Testis (tissue), 2 donors: Measurements from ENCODE around the gene HSD17B14.

Experiments used
- POLR2A ChIP-seq: fragments of 450-650 bp; IDR thresholded peaks from one replicate; pipeline ENCODE4 v1.6.1; 2017; ENCODE audit warnings: antibody characterized with exemption, mild to moderate bottlenecking, moderate library complexity
- TF ChIP-seq, protein P1 (sequence below), 3 experiments: fragments of 450-650 bp in 2 of 3; fragments of 200-600 bp in 1 of 3; sonication (generic) in 1 of 3; IDR thresholded peaks; one replicate each; pipeline ENCODE4 v1.5.1; 2016 to 2019; ENCODE audit warnings: antibody characterized with exemption in 3 of 3, mild to moderate bottlenecking in 2 of 3, moderate library complexity in 1 of 3

DNA sequence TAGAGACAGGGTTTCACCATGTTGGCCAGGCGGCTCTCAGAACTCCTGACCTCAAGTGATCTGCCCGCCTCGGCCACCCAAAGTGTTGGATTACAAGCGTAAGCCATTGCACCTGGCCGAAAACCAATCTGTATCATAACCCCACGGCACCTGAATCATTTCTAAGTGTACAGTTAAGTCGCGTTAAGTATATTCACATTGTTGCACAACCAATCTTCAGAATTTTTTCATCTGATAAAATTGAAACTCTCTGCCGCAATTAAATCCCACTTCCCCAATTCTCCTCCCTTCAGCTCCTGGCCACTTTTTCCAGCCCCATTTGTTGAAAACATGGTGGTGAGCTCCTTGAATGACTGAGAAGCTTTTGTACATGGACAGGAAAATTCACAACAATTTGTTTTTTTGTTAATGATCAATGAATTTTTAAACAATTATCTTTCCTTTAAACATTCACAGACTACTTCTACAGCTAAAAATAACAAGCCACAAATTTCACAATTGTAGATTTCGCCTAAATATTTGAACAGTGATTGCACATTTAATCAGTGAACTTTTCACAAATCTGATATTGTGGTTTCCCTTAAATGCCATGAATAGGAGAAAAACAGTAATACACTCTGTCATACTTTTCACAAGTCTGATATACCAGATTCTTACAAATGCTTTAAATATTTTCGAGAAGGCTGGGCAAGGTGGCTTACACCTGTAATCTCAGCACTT is 67.1 kb downstream of the HSD17B14 start:
- TF ChIP-seq, protein P1, sequence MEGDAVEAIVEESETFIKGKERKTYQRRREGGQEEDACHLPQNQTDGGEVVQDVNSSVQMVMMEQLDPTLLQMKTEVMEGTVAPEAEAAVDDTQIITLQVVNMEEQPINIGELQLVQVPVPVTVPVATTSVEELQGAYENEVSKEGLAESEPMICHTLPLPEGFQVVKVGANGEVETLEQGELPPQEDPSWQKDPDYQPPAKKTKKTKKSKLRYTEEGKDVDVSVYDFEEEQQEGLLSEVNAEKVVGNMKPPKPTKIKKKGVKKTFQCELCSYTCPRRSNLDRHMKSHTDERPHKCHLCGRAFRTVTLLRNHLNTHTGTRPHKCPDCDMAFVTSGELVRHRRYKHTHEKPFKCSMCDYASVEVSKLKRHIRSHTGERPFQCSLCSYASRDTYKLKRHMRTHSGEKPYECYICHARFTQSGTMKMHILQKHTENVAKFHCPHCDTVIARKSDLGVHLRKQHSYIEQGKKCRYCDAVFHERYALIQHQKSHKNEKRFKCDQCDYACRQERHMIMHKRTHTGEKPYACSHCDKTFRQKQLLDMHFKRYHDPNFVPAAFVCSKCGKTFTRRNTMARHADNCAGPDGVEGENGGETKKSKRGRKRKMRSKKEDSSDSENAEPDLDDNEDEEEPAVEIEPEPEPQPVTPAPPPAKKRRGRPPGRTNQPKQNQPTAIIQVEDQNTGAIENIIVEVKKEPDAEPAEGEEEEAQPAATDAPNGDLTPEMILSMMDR (IDR thresholded peaks at IDR 0.05), result no peak
- no peak for TF ChIP-seq POLR2A
